ENCODE measurements around the gene ODAD2. TPM values are rescaled to one million over a fixed set of nuclear protein-coding genes. Genes with fewer than 3 reads are reported as not detected.

Gene ODAD2
- total and polyA plus RNA-seq, 7 experiments from 2014 or later = 0.27 to 0.70 TPM; not detected in 5

GRCh38 chr10:28020080-28020860, 21.4 kb upstream of the ODAD2 start:
- ChIA-PET CTCF (no interaction called here), POLR2A (no interaction called here)
- Histone ChIP-seq H3K9me3 (ENCODE audit: control insufficient read depth in 2 of 3, low read length in 3 of 3) (no peaks in the 10 kb centered on the region), H3K4me1 (ENCODE audit: control insufficient read depth in 2 of 2, insufficient read depth in 2 of 2, low read length in 2 of 2) (no peaks in the 10 kb centered on the region), H3K27ac (ENCODE audit: low read depth, low read length) (no peak overlapping the region), H3K27me3 (ENCODE audit: control insufficient read depth in 2 of 2, insufficient read depth in 2 of 2, low read length in 2 of 2) (no peaks in the 10 kb centered on the region), H3K36me3 (ENCODE audit: control insufficient read depth in 2 of 3, insufficient read depth in 3 of 3, low read length in 3 of 3) (no peaks in the 10 kb centered on the region), H3K4me3 (ENCODE audit: low read length) (no peak overlapping the region)
- Mint-ChIP-seq H3K36me3 (no peaks in the 10 kb centered on the region), H3K4me1 (peaks cover 0 to under 1% (median 0%) of the 10 kb centered on the region in 7 donors), H3K27ac (no peak overlapping the region), H3K4me3 (no peak overlapping the region), H3K27me3 (peaks cover 12 to 40% (median 22%) of the 10 kb centered on the region in 5 donors), H3K9me3 (no peaks in the 10 kb centered on the region)
- ATAC-seq = no peak
- intact Hi-C loops (cut with micrococcal nuclease) = no loop called here
- no peak for DNase-seq

GRCh38 chr10:28014651-28015050, 15.8 kb upstream of the ODAD2 start:
- Mint-ChIP-seq H3K36me3 (no peaks in the 10 kb centered on the region), H3K4me3 (no peak overlapping the region), H3K27me3 (peaks cover 27 to 39% (median 32%) of the 10 kb centered on the region in 5 donors), H3K27ac (no peak overlapping the region), H3K9me3 (peaks cover 0 to 5% (median 0%) of the 10 kb centered on the region in 11 donors), H3K4me1 (peaks cover 0 to 4% (median 0%) of the 10 kb centered on the region in 7 donors)
- DNase-seq (no peak), ATAC-seq (no peak)
- H3K27me3 ChIP-seq (ENCODE audit: control insufficient read depth in 2 of 2, insufficient read depth in 2 of 2, low read length in 2 of 2) = no peaks in the 10 kb centered on the region
- H3K36me3 ChIP-seq (ENCODE audit: control insufficient read depth in 2 of 3, insufficient read depth in 3 of 3, low read length in 3 of 3) = no peaks in the 10 kb centered on the region
- ChIA-PET POLR2A (no interaction called here), CTCF (interaction anchor here (0.6 kb wide), 1 partner anchor 359 kb away, joined by 4 read pairs; no protein-coding TSS in a partner anchor)
- no peak overlapping the region for H3K27ac ChIP-seq (ENCODE audit: low read depth, low read length)
- H3K4me1 ChIP-seq (ENCODE audit: control insufficient read depth in 2 of 2, insufficient read depth in 2 of 2, low read length in 2 of 2) = no peaks in the 10 kb centered on the region
- H3K9me3 ChIP-seq (ENCODE audit: control insufficient read depth in 2 of 3, low read length in 3 of 3) = no peaks in the 10 kb centered on the region
- no peak overlapping the region for H3K4me3 ChIP-seq (ENCODE audit: low read length)
- intact Hi-C loops (cut with micrococcal nuclease) = no loop called here

- Histone ChIP-seq H3K27me3 (ENCODE audit: control insufficient read depth in 2 of 2, insufficient read depth in 2 of 2, low read length in 2 of 2) (no peaks in the 10 kb centered on the region), H3K4me3 (ENCODE audit: low read length) (no peak overlapping the region), H3K27ac (ENCODE audit: low read depth, low read length) (no peak overlapping the region), H3K4me1 (ENCODE audit: control insufficient read depth in 2 of 2, insufficient read depth in 2 of 2, low read length in 2 of 2) (no peaks in the 10 kb centered on the region), H3K36me3 (ENCODE audit: control insufficient read depth in 2 of 3, insufficient read depth in 3 of 3, low read length in 3 of 3) (no peaks in the 10 kb centered on the region), H3K9me3 (ENCODE audit: control insufficient read depth in 2 of 3, low read length in 3 of 3) (no peaks in the 10 kb centered on the region)
- Mint-ChIP-seq H3K27me3 (peaks cover 29 to 43% (median 36%) of the 10 kb centered on the region in 5 donors), H3K4me1 (peaks cover 0 to 4% (median 0%) of the 10 kb centered on the region in 7 donors), H3K9me3 (peaks cover 0 to 5% (median 0%) of the 10 kb centered on the region in 11 donors), H3K4me3 (no peak overlapping the region), H3K36me3 (no peaks in the 10 kb centered on the region), H3K27ac (no peak overlapping the region)
- CTCF ChIA-PET = no interaction called here
- no peak for ATAC-seq
- POLR2A ChIA-PET = no interaction called here
- DNase-seq = no peak
- intact Hi-C loops (cut with micrococcal nuclease) = no loop called here
These were observed 14.2 kb upstream of the ODAD2 start for GRCh38 chr10:28012990-28013515.

- no peak overlapping the region for H3K27ac Mint-ChIP-seq
- H3K9me3 Mint-ChIP-seq = peaks cover 0 to 5% (median 0%) of the 10 kb centered on the region in 11 donors
- Histone ChIP-seq H3K4me3 (ENCODE audit: low read length) (no peak overlapping the region), H3K27me3 (ENCODE audit: control insufficient read depth in 2 of 2, insufficient read depth in 2 of 2, low read length in 2 of 2) (no peaks in the 10 kb centered on the region), H3K4me1 (ENCODE audit: control insufficient read depth in 2 of 2, insufficient read depth in 2 of 2, low read length in 2 of 2) (no peaks in the 10 kb centered on the region), H3K9me3 (ENCODE audit: control insufficient read depth in 2 of 3, low read length in 3 of 3) (no peaks in the 10 kb centered on the region), H3K27ac (ENCODE audit: low read depth, low read length) (no peak overlapping the region), H3K36me3 (ENCODE audit: control insufficient read depth in 2 of 3, insufficient read depth in 3 of 3, low read length in 3 of 3) (no peaks in the 10 kb centered on the region)
- DNase-seq (no peak), ATAC-seq (no peak)
- H3K4me3 Mint-ChIP-seq = no peak overlapping the region
- intact Hi-C loops (cut with micrococcal nuclease) = no loop called here
- ChIA-PET POLR2A (no interaction called here), CTCF (no interaction called here)
- peaks cover 22 to 33% (median 32%) of the 10 kb centered on the region in 5 donors for H3K27me3 Mint-ChIP-seq
- peaks cover 0 to 4% (median 0%) of the 10 kb centered on the region in 7 donors for H3K4me1 Mint-ChIP-seq
- no peaks in the 10 kb centered on the region for H3K36me3 Mint-ChIP-seq
These were observed 11.9 kb upstream of the ODAD2 start for GRCh38 chr10:28010821-28011220.

GRCh38 chr10:28008054-28008453, 9.2 kb upstream of the ODAD2 start:
- ATAC-seq (no peak), DNase-seq (no peak)
- H3K9me3 ChIP-seq (ENCODE audit: control insufficient read depth in 2 of 3, low read length in 3 of 3) = no peaks in the 10 kb centered on the region
- CTCF ChIA-PET = no interaction called here
- Mint-ChIP-seq H3K36me3 (no peaks in the 10 kb centered on the region), H3K4me1 (no peaks in the 10 kb centered on the region), H3K27me3 (peaks cover 27 to 38% (median 35%) of the 10 kb centered on the region in 5 donors), H3K4me3 (no peak overlapping the region), H3K9me3 (peaks cover 0 to 2% (median 0%) of the 10 kb centered on the region in 11 donors), H3K27ac (no peak overlapping the region)
- H3K27me3 ChIP-seq (ENCODE audit: control insufficient read depth in 2 of 2, insufficient read depth in 2 of 2, low read length in 2 of 2) = no peaks in the 10 kb centered on the region
- H3K36me3 ChIP-seq (ENCODE audit: control insufficient read depth in 2 of 3, insufficient read depth in 3 of 3, low read length in 3 of 3) = no peaks in the 10 kb centered on the region
- H3K4me1 ChIP-seq (ENCODE audit: control insufficient read depth in 2 of 2, insufficient read depth in 2 of 2, low read length in 2 of 2) = no peaks in the 10 kb centered on the region
- H3K4me3 ChIP-seq (ENCODE audit: low read length) = no peak overlapping the region
- intact Hi-C loops (cut with micrococcal nuclease) = no loop called here
- POLR2A ChIA-PET = no interaction called here
- no peak overlapping the region for H3K27ac ChIP-seq (ENCODE audit: low read depth, low read length)

- H3K4me3 Mint-ChIP-seq = no peak overlapping the region
- H3K4me1 Mint-ChIP-seq = peaks cover 0 to 20% (median 14%) of the 10 kb centered on the region in 7 donors
- H3K9me3 ChIP-seq (ENCODE audit: control insufficient read depth in 2 of 3, low read length in 3 of 3) = no peaks in the 10 kb centered on the region
- H3K4me1 ChIP-seq (ENCODE audit: control insufficient read depth in 2 of 2, insufficient read depth in 2 of 2, low read length in 2 of 2) = peaks cover 0 to 6% of the 10 kb centered on the region in 2 donors
- no peak overlapping the region for H3K4me3 ChIP-seq (ENCODE audit: low read length)
- H3K27ac Mint-ChIP-seq = no peak overlapping the region
- no peaks in the 10 kb centered on the region for H3K36me3 Mint-ChIP-seq
- CTCF ChIA-PET = no interaction called here
- peaks cover 0 to 5% (median 0%) of the 10 kb centered on the region in 11 donors for H3K9me3 Mint-ChIP-seq
- peaks cover 54 to 72% (median 62%) of the 10 kb centered on the region in 5 donors for H3K27me3 Mint-ChIP-seq
- no peak for ATAC-seq
- DNase-seq = no peak
- H3K27ac ChIP-seq (ENCODE audit: low read depth, low read length) = no peak overlapping the region
- POLR2A ChIA-PET = no interaction called here
- no peaks in the 10 kb centered on the region for H3K36me3 ChIP-seq (ENCODE audit: control insufficient read depth in 2 of 3, insufficient read depth in 3 of 3, low read length in 3 of 3)
- no peaks in the 10 kb centered on the region for H3K27me3 ChIP-seq (ENCODE audit: control insufficient read depth in 2 of 2, insufficient read depth in 2 of 2, low read length in 2 of 2)
- intact Hi-C loops (cut with micrococcal nuclease) = no loop called here
These were observed 2.5 kb upstream of the ODAD2 start for GRCh38 chr10:28001353-28001752.
